Parathyroid adenoma (tissue), 2 donors: ENCODE measurements around the gene RAB18.
A peak's percentile ranks its signal among the peaks of the same experiment; 100 is the strongest.

ENCODE experiments used
- H2AFZ ChIP-seq: fragments of 300-600 bp; sonication (generic); one replicate; pipeline ENCODE4 v1.7.0; 2017; ENCODE audit warnings: antibody characterized with exemption, mild to moderate bottlenecking
- H3K27ac ChIP-seq: fragments of 300-600 bp; sonication (generic); one replicate; pipeline ENCODE4 v1.7.0; 2017
- H3K27me3 ChIP-seq: fragments of 300-600 bp; sonication (generic); one replicate; pipeline ENCODE4 v1.7.0; 2017; ENCODE audit warnings: low read length; ENCODE audit not compliant: control insufficient read depth, insufficient read depth
- H3K36me3 ChIP-seq: fragments of 300-600 bp; sonication (generic); one replicate; pipeline ENCODE4 v1.7.0; 2017; ENCODE audit warnings: low read length; ENCODE audit not compliant: control insufficient read depth, insufficient read depth
- H3K4me1 ChIP-seq: fragments of 300-600 bp; sonication (generic); one replicate; pipeline ENCODE4 v1.7.0; 2017; ENCODE audit warnings: control low read depth
- H3K4me2 ChIP-seq: fragments of 300-600 bp; sonication (generic); one replicate; pipeline ENCODE4 v1.7.0; 2017; ENCODE audit warnings: low read length
- H3K4me3 ChIP-seq: fragments of 300-600 bp; sonication (generic); one replicate; pipeline ENCODE4 v1.7.0; 2017; ENCODE audit warnings: low read depth, low read length
- H3K79me2 ChIP-seq: fragments of 300-600 bp; sonication (generic); one replicate; pipeline ENCODE4 v1.7.0; 2017; ENCODE audit warnings: control low read depth
- H3K9ac ChIP-seq: fragments of 300-600 bp; sonication (generic); one replicate; pipeline ENCODE4 v1.7.0; 2017; ENCODE audit warnings: mild to moderate bottlenecking
- H3K9me3 ChIP-seq: fragments of 300-600 bp; sonication (generic); one replicate; pipeline ENCODE4 v1.7.0; 2017; ENCODE audit warnings: low read length; ENCODE audit not compliant: control insufficient read depth
- CTCF ChIP-seq: fragments of 300-600 bp; sonication (generic); IDR thresholded peaks from one replicate; pipeline ENCODE4 v1.7.0; 2017; ENCODE audit warnings: antibody characterized with exemption, mild to moderate bottlenecking
- donor health status: primary hyperparathyroidism.

The RAB18 gene

DNA sequence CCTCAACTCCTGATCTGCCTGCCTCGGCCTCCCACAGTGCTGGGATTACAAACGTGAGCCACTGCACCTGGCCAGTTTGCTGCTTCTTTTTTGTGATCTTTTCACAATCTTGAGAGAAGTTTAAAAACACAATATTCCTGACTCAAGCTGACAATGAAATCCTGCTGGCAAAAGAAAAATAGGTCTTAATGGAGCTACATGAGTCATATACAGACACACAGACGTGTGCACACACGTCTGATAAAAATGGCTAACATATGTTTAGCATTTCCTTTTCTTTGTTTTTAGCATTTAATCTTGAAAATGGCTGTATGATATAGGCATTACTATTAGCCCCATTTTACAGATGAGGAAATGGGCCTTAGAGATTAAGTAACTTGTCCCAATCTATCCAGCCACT lies 29.4 kb upstream of the RAB18 start:
- Histone ChIP-seq H3K4me3 (no peak overlapping the region), H3K27me3 (no peaks in the 10 kb centered on the region), H3K4me1 (no peaks in the 10 kb centered on the region), H3K36me3 (no peaks in the 10 kb centered on the region), H3K79me2 (no peaks in the 10 kb centered on the region), H3K9ac (no peak overlapping the region), H2AFZ (no peak overlapping the region), H3K4me2 (no peak overlapping the region), H3K27ac (no peak overlapping the region), H3K9me3 (no peaks in the 10 kb centered on the region)
- TF ChIP-seq CTCF: no peak

DNA sequence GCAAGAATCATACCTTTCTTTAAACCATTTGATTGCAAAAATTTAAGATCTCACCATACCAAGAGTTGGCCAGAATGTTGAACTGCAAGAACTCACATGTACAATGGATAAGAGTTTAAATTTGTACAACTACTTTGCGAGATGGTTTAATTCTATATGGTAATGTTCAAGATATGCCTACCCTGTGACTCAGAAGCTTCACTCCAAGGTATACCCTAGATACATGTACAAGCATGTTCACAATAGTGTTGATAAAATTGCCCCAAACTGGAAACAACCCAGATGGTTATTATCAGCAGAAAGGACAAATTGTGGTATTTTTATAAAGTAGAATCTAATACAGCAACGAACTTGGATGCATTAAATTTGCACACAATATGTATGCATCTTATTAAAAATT lies 25.1 kb upstream of the RAB18 start:
- no peaks in the 10 kb centered on the region for H3K4me1 ChIP-seq
- TF ChIP-seq CTCF: no peak

GRCh38 chr10:27481486-27481885 lies 22.6 kb upstream of the RAB18 start:
- no peaks in the 10 kb centered on the region for H3K79me2 ChIP-seq
- no peak overlapping the region for H2AFZ ChIP-seq
- H3K9me3 ChIP-seq: no peaks in the 10 kb centered on the region
- no peak for TF ChIP-seq CTCF
- H3K27me3 ChIP-seq: no peaks in the 10 kb centered on the region
- no peaks in the 10 kb centered on the region for H3K4me1 ChIP-seq
- no peak overlapping the region for H3K4me2 ChIP-seq
- no peaks in the 10 kb centered on the region for H3K36me3 ChIP-seq
- no peak overlapping the region for H3K4me3 ChIP-seq
- H3K9ac ChIP-seq: no peak overlapping the region
- H3K27ac ChIP-seq: no peak overlapping the region

More for the DNA sequence above, 25.1 kb upstream of the RAB18 start:
- no peak overlapping the region for H3K4me2 ChIP-seq
- no peak overlapping the region for H3K4me3 ChIP-seq
- no peak overlapping the region for H3K27ac ChIP-seq
- no peaks in the 10 kb centered on the region for H3K27me3 ChIP-seq
- no peaks in the 10 kb centered on the region for H3K9me3 ChIP-seq
- no peak overlapping the region for H3K9ac ChIP-seq
- no peaks in the 10 kb centered on the region for H3K79me2 ChIP-seq
- no peak overlapping the region for H2AFZ ChIP-seq
- no peaks in the 10 kb centered on the region for H3K36me3 ChIP-seq

DNA sequence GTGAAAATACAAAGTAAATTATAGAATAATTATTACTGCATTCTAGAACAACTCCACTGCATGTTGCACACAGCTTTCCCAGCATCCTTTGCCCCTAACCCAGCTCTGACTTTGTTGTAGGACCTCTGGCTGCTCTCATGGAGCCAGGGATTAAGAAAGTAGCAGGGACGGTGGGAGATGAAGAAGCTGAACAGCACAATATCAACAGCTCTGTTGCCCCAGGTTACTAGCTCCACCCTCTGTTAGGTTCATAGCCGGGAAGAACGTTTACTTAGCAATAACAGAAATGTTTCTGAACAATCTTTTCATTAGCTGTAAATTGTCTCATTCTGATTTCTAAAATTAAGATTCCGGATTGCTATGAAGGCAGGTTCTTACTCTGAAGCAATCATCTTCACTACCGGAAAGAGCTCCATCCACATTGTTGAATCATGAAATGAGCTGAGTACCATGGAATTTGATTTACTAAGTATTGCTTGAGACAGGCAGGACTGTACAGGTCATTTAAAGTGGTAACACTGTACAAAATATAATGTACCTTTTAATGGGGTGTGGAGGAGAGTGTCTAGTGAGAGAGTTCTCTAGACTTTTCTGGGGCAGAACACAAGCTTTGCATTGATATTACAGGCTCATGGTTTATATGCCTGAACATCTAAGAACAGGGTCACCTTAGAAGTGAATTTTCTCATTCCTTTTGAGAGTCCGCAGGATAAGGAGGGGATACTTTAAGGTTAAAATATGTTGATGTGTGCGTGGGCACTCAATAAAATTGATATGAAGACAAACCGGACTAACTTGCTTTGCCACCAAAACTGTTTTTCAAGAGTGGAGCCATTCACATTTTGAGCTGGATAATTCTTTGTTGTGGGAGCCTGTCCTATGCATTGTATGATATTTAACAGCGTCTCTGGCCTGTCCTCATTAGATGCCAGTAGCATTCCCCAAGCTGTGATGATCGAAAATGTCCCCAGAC lies 20.8 kb upstream of the RAB18 start:
- no peak overlapping the region for H3K27ac ChIP-seq
- H3K9me3 ChIP-seq: no peaks in the 10 kb centered on the region
- H3K27me3 ChIP-seq: no peaks in the 10 kb centered on the region
- no peak overlapping the region for H3K9ac ChIP-seq
- H3K36me3 ChIP-seq: no peaks in the 10 kb centered on the region
- no peaks in the 10 kb centered on the region for H3K4me1 ChIP-seq
- no peak overlapping the region for H3K4me2 ChIP-seq
- H3K79me2 ChIP-seq: no peaks in the 10 kb centered on the region
- no peak for TF ChIP-seq CTCF
- H2AFZ ChIP-seq: peak overlapping the region; percentile 45
- H3K4me3 ChIP-seq: no peak overlapping the region

- no peak overlapping the region for H3K4me2 ChIP-seq
- no peak overlapping the region for H3K9ac ChIP-seq
- no peaks in the 10 kb centered on the region for H3K9me3 ChIP-seq
- no peak overlapping the region for H3K4me3 ChIP-seq
- H3K36me3 ChIP-seq: no peaks in the 10 kb centered on the region
- no peak for TF ChIP-seq CTCF
- no peaks in the 10 kb centered on the region for H3K27me3 ChIP-seq
- no peaks in the 10 kb centered on the region for H3K4me1 ChIP-seq
- no peak overlapping the region for H2AFZ ChIP-seq
- no peaks in the 10 kb centered on the region for H3K79me2 ChIP-seq
- no peak overlapping the region for H3K27ac ChIP-seq
These were observed 18.7 kb upstream of the RAB18 start for GRCh38 chr10:27485368-27485767.
